NCI-H146 (cell line): ENCODE data around the gene DAB1.

Experiments used
- DNase-seq: peaks from one replicate; lab custom pipeline; 2025; lab: John Stamatoyannopoulos, UW

The DAB1 gene

DNA sequence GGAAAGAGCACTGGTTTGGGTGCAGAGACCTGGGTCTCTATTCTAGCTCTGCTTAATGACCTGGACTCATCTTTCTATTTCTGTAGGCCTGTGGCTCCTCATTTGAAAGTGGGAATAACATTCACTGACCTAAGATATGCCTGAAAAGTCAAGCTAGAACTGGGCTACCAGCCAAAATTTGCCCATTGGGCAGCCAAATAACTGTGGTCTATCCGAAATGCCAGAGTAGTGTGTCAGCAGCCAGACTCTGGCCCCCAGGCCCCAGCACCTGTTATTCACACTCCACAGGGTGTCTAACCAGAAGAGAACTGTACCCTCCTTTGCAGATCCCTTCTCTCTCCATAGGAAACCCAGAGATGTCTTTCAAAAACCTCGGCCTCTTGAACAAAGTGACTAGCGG lies 12.6 kb downstream of the DAB1 start:
- no peak for DNase-seq

DNA sequence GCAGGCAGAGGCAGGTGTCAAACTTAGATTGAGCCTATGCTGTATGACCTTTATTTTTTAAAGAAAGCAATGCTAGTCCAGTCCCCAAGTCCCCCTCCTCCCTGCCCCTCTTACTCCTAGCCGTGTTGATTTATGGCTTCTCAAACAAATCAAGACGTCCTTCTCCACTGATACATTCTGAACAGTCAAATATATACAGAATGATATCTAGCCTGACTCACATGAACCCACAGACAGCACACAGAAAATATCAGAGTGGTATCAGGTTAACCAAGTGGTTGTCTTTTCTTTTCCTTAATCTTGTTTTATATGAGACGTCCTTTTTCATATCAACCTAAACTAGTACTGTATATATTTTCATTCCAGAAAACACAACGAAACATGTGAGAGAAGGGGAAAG lies 13.4 kb downstream of the DAB1 start:
- DNase-seq = no peak

DNA sequence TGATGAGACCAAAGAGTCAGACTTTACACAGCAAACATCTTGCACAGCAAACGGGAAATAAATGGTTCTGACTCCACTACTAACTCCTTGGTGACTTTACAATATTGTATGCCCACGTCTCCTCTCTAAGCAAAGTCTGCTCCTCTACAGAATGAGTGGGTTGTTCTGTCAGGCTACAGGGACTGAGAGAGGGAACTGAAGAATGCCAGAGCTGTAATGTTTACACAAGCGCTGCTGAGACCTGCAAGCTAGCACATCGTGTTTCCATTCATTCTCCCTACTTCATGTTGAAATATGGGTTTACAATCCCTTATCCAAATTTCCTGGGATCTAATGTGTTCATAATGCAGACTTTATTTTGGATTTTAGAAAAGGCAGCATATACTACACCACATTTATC lies 15.9 kb downstream of the DAB1 start:
- no peak for DNase-seq

DNA sequence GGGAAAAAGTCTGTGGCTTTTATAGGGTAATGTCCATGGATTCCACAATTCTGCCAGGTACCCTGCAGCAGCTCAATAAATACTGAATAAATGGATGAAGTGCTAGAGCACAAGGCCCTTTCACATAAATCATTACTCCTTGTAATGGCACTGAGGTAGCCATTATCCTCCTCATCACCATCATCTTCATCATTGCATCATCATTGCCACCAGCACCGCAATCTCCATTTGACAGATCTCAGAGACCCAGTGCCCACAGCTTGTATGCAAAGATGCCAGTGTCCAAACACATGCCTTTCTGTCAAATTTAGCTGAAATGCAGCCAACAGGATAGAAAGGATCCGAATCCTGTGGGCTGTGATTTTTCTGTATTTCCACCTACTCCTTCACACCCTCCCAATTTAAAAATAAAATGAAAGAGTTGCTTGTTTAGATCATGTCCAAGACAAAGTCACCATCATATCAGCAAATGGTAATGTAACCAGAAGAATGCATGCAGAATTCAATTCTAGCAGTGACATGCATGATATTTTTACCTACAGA lies 17.4 kb downstream of the DAB1 start:
- no peak for DNase-seq

DNA sequence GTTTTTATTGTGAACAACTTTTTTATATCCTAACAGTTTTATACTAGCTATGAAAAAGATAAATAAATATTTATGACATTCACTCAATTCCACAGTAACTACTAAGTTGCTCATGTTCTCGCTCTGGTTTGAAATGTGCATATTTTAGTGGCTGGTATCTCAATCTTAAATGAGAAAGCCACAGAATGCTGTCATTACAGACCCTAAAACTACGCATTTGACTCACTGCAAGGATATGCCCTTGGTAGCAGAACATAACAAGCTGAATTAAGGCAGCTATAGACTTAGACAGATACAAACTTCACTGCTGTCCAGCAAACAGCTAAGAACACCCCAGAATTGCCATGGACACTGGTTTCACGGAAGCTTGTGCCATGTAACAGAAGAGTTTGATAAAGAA lies 19.0 kb downstream of the DAB1 start:
- no peak for DNase-seq

DNA sequence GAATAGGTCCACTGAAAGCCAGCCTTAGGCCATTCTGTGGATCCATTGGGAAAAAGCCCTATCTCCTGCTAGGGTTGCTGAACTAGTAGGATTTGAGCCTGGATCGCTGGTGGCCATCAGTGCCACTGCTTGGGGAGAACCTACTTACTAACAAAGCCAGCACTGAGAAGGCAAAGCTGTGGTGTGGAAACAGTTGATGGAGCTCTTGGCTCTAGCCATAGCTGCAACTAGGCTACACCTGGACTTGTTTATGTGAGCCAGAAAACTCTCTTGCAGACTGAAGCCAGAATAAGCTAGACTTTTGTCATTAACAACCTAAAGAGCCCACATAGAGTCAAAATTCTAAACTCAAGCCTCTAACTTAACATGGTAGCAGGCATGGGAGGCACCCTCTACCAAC lies 20.7 kb downstream of the DAB1 start:
- no peak for DNase-seq

DNA sequence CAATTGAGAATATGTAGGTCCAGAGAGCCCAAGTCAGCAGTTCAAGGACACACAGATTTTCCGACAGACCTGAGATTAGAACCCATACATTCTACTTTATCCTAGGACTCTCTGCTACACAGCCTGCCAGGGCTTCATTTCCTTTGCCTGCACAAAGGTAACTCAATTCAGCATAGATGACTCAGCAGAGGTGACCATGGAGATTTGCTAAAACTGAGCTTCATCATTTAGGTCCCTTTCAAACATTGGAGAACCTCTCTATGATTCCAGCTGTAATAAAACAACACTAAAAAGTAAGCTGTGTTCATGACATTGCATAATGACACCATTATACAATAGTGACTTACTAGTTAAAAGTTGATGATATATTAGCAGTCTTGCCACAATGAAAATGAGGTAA lies 22.2 kb downstream of the DAB1 start:
- no peak for DNase-seq

DNA sequence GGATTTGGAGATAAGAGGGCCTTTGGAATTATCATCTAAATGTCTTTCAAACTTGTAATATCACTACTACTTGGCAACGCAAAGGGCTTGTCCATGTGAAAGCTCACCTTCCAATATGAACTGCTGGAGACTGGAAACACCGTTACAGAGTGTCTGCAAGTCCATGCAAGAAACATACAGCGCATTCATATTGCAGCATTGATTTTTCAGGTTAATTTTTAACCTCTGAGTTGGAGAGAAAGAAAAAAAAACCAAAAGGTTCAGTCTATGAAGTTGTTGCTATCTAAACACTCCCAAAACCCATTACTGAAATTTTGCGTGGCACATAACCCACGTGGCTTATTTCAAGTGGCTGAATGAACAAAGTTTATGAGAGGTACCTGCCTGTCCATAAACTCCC lies 23.8 kb downstream of the DAB1 start:
- no peak for DNase-seq

DNA sequence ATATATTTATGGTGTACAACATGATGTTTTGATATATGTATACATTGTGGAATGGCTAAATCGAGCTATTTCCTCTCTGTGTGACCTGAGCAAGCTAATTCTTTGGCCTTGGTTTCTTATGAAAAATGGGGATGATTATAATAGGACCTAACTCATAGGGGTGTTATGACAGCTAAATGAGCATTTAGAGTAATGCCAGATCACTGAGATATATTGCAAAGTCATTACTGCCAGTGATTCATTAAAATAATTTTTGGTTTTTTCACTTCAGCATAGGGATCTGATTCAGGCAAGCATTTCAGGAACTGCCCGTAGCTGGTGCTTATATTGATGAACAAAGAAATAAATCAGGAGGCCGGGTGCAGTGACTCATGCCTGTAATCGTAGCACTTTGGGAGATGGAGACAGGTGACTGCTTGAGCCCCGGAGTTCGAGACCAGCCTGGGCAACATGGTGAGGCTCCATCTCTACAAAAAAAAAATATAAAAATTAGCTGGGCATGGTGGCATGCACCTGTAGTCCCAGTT lies 30.7 kb downstream of the DAB1 start:
- DNase-seq = no peak

DNA sequence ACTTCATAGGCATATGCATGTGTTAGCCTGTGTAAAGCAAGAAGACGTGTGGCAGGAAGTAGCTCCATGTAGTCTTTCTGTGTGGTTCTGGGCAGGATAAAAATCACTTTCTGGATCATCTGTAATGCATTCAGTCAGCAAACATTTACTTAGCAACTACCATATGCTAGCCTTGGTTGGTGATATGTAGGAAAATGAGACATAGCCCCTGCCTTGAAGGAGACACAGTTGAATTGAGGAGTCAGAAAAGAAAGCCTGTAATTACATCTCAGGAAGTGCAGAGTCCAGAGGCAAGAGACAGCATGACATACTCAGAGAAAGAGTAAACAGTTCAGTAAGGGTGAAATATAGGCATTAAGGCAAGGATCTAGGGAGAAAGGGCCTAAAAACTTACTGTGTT lies 38.5 kb downstream of the DAB1 start:
- DNase-seq = no peak

DNA sequence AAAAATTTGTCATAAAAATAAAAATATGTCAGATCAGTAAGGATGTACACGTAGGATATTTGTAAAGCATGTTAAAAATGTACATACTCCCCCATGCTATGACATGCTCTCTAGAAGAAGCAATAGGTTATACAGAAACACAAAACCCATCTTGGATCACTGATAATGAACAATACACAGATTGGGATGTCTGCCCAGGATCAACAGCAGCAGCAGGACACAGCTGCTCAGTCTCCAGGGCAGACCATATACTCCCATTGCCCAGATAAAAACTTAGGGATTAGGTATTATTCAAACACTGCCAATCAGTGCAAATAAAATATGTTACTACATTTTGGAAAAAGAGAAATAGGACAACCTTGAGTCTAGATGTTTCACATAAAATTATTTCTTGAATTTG lies 39.0 kb downstream of the DAB1 start:
- no peak for DNase-seq

DNA sequence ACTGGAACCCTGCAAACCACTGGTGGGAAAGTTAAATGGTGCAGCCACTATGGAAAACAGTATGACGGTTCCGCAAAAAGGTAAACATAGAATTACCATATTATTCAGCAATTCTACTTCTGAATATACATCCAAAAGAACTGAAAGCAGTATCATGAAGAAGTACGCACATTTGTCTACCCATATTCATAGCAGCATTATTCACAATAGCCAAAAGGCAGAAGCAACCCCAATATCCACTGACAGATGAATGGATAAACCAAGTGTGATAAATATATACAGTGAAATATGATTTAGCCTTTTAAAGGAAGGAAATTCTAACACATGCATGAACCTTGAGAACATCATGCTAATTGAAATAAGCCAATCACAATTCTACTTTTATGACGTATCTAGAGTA lies 39.6 kb downstream of the DAB1 start:
- no peak for DNase-seq

DNA sequence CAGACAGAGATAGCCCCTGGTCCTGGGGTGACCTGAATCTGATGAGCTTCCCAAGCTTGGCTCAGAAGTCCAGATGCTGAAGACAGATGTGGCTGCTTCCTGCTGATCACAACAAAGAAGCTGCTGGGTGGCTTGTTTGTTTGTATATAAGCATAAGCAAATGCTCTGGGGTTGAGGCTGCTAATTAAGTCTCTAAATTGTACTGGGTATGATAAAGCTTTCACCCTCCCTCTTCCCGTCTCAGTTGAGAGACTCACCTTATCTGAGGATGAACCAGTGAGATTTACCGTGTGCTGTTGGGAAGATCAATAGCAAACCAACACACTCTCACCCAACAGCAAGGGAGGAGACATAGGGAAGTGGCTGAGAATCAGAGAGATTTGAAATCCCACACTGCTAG lies 42.0 kb downstream of the DAB1 start:
- no peak for DNase-seq

DNA sequence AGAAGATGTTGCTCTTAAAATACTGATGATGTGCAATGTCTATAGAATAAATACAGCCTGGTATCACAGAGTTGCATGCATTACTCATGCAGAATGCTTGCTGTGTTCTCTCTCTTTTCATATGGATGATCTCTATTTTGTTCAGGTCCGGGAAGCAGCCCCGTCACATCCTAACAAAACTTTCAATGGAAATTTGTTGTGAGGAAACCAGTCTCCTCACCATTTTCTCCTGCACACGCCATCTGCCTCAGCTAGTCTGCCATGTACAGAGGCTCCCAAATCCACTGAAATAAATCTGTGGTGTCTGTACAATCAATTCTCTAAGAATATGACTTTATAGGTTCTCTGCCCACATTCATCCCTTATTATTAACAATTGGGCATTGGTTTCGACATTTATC lies 42.4 kb downstream of the DAB1 start:
- no peak for DNase-seq

DNA sequence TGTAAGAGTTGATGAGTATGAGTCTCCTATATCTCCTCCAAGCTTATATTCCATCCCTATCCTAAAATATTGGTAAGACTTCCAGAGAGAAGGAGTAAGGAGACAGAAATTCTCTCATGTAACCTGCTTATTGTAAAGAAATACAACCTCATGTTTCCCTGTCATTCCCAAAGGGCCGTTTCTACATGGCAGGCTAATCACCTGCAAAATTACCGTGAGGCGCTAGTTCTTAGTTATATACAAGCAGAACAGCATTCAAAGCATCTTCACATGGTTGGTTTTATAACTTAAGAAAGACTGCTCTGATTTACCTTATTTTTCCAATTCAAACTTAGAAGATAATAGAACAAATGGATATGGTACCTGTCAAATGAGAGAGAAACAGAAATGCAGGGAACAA lies 42.9 kb downstream of the DAB1 start:
- DNase-seq = no peak

DNA sequence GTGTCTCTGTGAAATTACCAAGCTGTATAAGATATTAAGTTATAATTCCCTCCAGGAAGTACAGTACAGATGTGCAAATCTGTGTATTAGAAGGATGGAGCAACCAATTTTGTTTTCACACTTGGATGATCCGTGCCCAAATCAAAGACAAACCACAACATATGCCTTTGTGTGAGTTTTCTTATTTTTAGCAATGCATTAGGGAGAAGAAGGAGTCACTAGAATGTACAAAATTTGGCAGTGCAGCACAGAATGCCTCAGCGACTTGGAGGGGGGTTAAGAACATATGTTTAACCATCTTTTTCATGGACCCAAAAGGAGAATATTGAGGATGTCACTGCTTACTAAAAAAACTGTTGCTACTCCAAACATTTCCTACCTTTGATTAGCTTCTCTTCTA lies 45.3 kb downstream of the DAB1 start:
- DNase-seq = no peak

DNA sequence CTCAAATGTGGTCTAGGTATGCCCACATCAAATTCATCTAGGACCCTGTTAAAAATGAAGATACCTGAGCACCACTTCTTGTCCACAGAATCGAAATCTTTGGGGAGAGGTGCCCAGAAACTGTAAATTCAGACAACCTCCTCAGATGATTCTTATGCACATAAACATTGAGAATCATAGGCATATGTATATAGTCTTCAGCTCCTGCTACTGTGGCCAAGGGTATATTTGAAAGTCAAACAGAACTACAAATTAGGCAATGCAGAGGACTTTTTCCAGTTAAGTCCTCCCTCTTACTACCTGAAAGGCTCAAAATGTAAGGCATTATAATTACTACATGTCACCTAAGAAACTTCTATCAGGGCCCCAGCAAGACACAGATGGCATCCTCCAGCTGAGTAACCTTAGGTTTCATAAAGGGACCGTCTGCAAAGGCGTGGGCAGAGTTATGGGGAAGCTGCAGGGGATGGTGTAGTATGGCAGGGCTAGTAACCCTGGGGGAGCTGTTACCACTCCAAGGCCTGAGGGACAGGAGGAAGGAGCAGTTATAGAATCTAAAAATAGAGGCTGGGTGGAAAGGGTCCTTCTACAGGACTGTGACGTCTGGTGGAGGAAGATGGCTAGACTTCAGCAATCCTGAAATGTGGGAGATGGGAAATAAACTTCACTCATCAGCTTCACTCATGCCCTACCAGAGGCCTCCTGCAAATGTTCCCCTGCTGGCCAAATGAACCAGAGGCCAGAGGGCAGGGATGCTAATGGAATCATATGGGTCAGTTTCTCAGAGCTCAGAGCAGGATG lies 46.3 kb downstream of the DAB1 start:
- DNase-seq = no peak

DNA sequence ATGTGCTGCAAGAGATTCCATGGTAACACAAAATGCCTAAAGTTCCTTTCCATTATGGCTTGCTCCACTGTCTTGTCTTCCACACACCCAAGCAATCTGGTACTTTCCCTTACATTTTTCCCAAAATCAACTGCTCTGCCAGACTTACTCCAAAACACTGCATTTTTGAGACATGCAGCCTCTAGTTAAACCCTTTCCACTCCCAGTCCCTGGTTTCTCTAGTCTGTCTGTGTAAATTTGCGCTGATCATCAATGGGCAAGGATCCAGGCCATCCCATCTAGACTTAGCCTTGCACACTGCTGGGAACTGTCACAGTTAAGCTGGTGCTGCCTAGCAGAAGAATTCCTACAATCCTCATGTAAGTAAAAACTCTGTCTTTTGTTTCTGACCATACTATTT lies 47.8 kb downstream of the DAB1 start:
- no peak for DNase-seq

DNA sequence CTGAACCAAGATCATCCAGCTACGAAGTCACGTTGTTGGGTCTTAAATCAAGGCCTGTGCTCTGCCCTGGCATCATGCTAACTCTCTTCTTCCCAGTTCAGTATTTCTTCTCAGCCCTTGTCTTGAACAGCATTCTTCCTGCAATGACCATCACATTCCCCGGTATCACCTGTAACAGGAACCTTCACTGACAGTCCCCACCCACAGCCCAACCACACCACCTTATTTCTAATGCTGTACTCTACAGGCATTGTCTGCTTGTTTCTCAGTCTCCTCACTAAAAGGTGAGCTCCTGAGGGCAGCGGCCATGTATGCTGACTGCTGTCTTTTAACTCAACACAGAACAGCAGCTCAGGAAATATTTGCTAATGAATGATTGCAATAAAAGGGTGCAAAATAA lies 54.0 kb downstream of the DAB1 start:
- no peak for DNase-seq

DNA sequence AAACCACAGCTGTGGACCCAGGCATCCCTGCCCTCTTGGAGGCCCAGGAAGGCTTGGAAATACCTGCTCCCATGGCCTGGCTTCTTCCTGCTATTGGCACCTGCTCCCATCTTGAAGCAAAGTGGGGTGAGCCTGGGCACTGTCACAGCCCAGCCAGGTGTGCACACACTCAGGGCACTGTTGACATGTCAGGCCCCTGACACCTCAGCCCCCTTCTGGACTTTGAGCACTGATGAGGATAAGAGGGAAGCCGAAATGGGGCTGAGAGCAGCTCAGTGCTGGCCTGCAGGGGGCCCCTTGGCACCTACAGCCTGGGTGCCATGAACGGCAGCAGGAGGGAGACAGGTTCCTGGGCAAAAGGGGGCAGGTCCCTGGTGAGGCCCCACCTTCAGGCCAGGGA lies 55.9 kb downstream of the DAB1 start:
- no peak for DNase-seq

DNA sequence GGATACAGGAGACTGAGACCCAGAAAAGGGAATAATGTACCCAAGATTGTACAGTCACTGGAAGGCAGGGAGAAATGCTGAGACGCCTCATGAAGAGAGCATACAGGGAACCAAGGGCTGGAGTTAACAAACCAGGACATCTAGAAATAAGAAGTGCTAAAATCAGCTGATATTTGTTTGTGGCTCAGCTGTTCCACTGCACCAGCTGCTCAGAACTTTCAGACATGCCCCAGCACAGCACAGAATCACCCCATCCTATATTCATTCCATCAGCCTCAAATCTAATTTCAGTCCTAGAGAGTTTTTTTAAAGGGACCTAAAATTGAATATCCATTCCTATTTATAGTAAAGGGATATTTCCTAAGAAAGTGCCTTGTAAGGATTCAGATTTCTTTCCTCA lies 60.2 kb downstream of the DAB1 start:
- no peak for DNase-seq

DNA sequence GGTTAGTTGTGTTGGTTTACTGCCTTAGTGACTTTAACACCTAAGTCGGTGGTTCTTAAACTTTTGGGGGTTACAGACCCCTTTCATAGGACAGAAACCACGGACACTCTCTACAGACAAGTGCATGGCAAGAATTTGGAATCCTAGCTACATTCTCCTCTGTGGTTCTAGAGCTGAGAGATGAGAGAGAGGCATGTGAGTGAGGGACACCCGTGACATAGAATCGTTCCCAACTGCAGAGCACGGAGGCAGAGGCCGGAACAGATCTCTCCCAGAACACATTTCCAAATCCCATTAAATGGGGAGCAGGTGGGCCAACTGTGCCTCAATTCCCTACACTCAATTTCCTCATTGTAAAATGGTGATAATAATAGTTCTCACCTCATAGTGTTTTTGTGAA lies 60.7 kb downstream of the DAB1 start:
- DNase-seq = no peak

DNA sequence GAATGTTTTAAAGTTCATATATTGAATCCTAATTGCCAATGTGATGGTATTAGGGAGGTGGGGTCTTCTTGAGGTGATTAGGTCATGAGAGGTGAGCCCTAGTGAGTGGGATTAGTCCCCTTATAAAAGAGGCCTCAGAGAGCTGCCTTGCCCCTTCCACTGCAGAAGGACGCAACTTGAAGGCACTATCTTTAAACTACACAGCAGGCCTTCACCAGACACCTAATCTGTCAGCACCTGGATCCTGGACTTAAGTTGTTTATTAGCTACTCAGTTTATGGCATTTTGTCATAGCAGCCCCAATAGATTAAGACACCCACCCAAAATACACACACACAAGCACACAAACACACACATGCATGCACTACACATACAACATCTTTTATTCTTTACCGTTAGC lies 61.4 kb downstream of the DAB1 start:
- DNase-seq = no peak

DNA sequence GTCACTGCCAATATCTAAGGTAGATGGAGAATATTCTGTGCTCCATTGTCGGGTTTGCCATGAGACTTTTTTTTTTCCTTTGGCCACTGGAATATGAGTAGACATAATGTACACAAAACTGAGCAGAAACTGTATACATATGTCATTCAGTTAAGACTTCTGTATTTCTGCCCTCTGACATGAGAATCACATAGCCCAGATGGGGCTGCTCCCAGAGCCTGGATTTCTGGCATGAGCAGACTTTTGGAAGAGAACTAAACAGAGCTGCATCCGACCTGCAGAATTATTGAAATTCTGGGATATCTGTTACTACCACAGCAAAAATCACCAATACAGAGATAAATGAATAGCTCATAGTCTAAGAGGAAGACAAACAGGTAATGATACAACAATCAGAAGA lies 62.3 kb downstream of the DAB1 start:
- no peak for DNase-seq
